ENCODE results near the gene ZNF263. TPM values are rescaled to one million over a fixed set of nuclear protein-coding genes. Genes with fewer than 3 reads are reported as not detected.

Gene ZNF263
- 42.8 TPM for polyA plus RNA-seq
- long read RNA-seq, donor 1, partial matches to known transcripts: 0 of 1 reads
- long read RNA-seq, donor 1, other reads (novel, unspliced or antisense): 0 of 1 reads
- long read RNA-seq, donor 2, partial matches to known transcripts: 0 of 8 reads
- long read RNA-seq, donor 2, other reads (novel, unspliced or antisense): 0 of 8 reads
- long read RNA-seq, donor 3: 0 reads
- long read RNA-seq, donor 4: 0 reads
- long read RNA-seq, donor 5, partial matches to known transcripts: 0 of 5 reads
- long read RNA-seq, donor 5, other reads (novel, unspliced or antisense): 0 of 5 reads
- long read RNA-seq, donor 6, partial matches to known transcripts: 8 of 17 reads
- long read RNA-seq, donor 6, other reads (novel, unspliced or antisense): 0 of 17 reads
- long read RNA-seq, donor 7, partial matches to known transcripts: 0 of 1 reads
- long read RNA-seq, donor 7, other reads (novel, unspliced or antisense): 0 of 1 reads
- long read RNA-seq, donor 8, partial matches to known transcripts: 0 of 6 reads
- long read RNA-seq, donor 8, other reads (novel, unspliced or antisense): 0 of 6 reads
- long read RNA-seq, donor 9, partial matches to known transcripts: 7 of 17 reads
- long read RNA-seq, donor 9, other reads (novel, unspliced or antisense): 5 of 17 reads
- long read RNA-seq, donor 10, partial matches to known transcripts: 0 of 9 reads
- long read RNA-seq, donor 10, other reads (novel, unspliced or antisense): 0 of 9 reads
- long read RNA-seq, donor 11, partial matches to known transcripts: 0 of 6 reads
- long read RNA-seq, donor 11, other reads (novel, unspliced or antisense): 0 of 6 reads

GRCh38 chr16:3282730-3283542 is at the start of gene ZNF263:
Gene ZNF263, plus strand, starts transcription at chr16:3283491. Its CDS starts 328 bp downstream, at chr16:3283819.
- Histone ChIP-seq H3K4me3 (ENCODE audit: low read length) (peak within 1 kb of the TSS; percentile 90), H3K4me1 (ENCODE audit: control insufficient read depth, insufficient read depth, low read length) (peaks cover 3% of the 10 kb centered on the region), H3K27me3 (ENCODE audit: control insufficient read depth, insufficient read depth, low read length) (no peaks in the 10 kb centered on the region), H3K36me3 (ENCODE audit: control insufficient read depth, insufficient read depth, low read length) (peaks cover 24% of the 10 kb centered on the region), H3K9me3 (ENCODE audit: control insufficient read depth, low read depth, low read length) (peaks cover 14% of the 10 kb centered on the region), H3K27ac (ENCODE audit: low read length) (peak within 1 kb of the TSS; percentile 99)
- peak; percentile 97 to 99 for DNase-seq
- no CpG with 5 or more reads among the region's 72 CpGs for WGBS (ENCODE audit: insufficient coverage, low lambda C conversion rate)

- no peak for DNase-seq
- peak overlapping the region; percentile 87 for H3K27ac ChIP-seq (ENCODE audit: low read length)
- H3K27me3 ChIP-seq (ENCODE audit: control insufficient read depth, insufficient read depth, low read length): no peaks in the 10 kb centered on the region
- peaks cover 5% of the 10 kb centered on the region for H3K4me1 ChIP-seq (ENCODE audit: control insufficient read depth, insufficient read depth, low read length)
- WGBS (ENCODE audit: insufficient coverage, low lambda C conversion rate): no CpG with 5 or more reads among the region's 18 CpGs
- peaks cover 35% of the 10 kb centered on the region for H3K36me3 ChIP-seq (ENCODE audit: control insufficient read depth, insufficient read depth, low read length)
- peak overlapping the region; percentile 73 for H3K4me3 ChIP-seq (ENCODE audit: low read length)
- H3K9me3 ChIP-seq (ENCODE audit: control insufficient read depth, low read depth, low read length): peaks cover 8% of the 10 kb centered on the region
Measured at GRCh38 chr16:3234543-3234856, 48.8 kb upstream of the ZNF263 start.

- Histone ChIP-seq H3K4me3 (ENCODE audit: low read length) (peak within 1 kb of the TSS; percentile 73), H3K36me3 (ENCODE audit: control insufficient read depth, insufficient read depth, low read length) (peaks cover 31% of the 10 kb centered on the region), H3K9me3 (ENCODE audit: control insufficient read depth, low read depth, low read length) (peaks cover 3% of the 10 kb centered on the region), H3K27ac (ENCODE audit: low read length) (peak within 1 kb of the TSS; percentile 87), H3K4me1 (ENCODE audit: control insufficient read depth, insufficient read depth, low read length) (peaks cover 5% of the 10 kb centered on the region), H3K27me3 (ENCODE audit: control insufficient read depth, insufficient read depth, low read length) (no peaks in the 10 kb centered on the region)
- DNase-seq: peak; percentile 95 to 98
- WGBS (ENCODE audit: insufficient coverage, low lambda C conversion rate): no CpG with 5 or more reads among the region's 59 CpGs
Measured at GRCh38 chr16:3234857-3235561, 48.3 kb upstream of the ZNF263 start, which contains the start of gene ZNF200. Gene ZNF200, minus strand, starts transcription at chr16:3235158. Its CDS starts 1,403 bp downstream, at chr16:3233755.

DNA sequence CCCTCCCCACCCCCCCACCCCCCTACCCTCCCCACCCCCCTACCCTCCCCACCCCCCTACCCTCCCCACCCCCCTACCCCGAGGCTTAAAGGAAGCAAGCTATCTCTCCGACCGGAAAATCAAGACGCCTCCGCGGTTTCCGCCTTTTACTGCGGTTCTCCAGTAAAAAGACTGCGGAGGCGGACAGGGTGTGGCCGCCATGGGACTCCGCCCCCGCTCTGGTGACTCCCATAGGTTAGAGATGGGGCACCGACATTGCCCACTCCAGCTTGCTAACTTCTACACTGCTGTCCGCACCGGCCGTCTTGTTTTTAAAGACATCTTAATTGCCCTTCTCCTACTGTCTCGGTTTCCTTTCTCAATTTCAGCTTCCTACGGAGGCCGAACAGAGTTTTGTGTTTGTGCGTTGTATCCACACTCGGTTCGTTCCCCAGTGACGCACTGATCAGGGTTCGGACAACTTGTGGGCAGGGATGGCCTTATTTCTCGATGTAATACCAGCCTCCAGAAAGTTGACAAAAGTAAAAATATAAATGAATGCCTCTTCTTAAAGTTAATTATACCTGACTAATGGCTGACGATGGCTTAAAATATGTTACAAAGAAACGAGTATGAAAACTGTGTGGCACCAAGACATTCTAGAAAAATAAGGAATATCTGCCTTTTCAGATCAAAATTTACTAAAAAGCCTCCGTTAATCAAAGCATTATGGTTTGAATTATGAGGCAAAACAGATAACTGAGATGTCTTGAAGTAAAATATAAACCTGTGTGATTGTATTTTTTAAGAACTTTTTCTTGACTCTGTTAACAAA is 47.2 kb upstream of the ZNF263 start:
- Histone ChIP-seq H3K9me3 (ENCODE audit: control insufficient read depth, low read depth, low read length) (peaks cover 2% of the 10 kb centered on the region), H3K4me3 (ENCODE audit: low read length) (no peak overlapping the region), H3K36me3 (ENCODE audit: control insufficient read depth, insufficient read depth, low read length) (peaks cover 22% of the 10 kb centered on the region), H3K4me1 (ENCODE audit: control insufficient read depth, insufficient read depth, low read length) (peaks cover 5% of the 10 kb centered on the region), H3K27ac (ENCODE audit: low read length) (no peak overlapping the region), H3K27me3 (ENCODE audit: control insufficient read depth, insufficient read depth, low read length) (no peaks in the 10 kb centered on the region)
- WGBS (ENCODE audit: insufficient coverage, low lambda C conversion rate): 89% methylated on average over 13 of the region's 29 CpGs
- no peak for DNase-seq

GRCh38 chr16:3241761-3242160 is 41.5 kb upstream of the ZNF263 start:
- Histone ChIP-seq H3K36me3 (ENCODE audit: control insufficient read depth, insufficient read depth, low read length) (no peaks in the 10 kb centered on the region), H3K27ac (ENCODE audit: low read length) (no peak overlapping the region), H3K9me3 (ENCODE audit: control insufficient read depth, low read depth, low read length) (no peaks in the 10 kb centered on the region), H3K27me3 (ENCODE audit: control insufficient read depth, insufficient read depth, low read length) (no peaks in the 10 kb centered on the region), H3K4me1 (ENCODE audit: control insufficient read depth, insufficient read depth, low read length) (no peaks in the 10 kb centered on the region), H3K4me3 (ENCODE audit: low read length) (no peak overlapping the region)
- WGBS (ENCODE audit: insufficient coverage, low lambda C conversion rate): no CpG with 5 or more reads among the region's 5 CpGs
- DNase-seq: no peak

- Histone ChIP-seq H3K4me3 (ENCODE audit: low read length) (no peak overlapping the region), H3K36me3 (ENCODE audit: control insufficient read depth, insufficient read depth, low read length) (no peaks in the 10 kb centered on the region), H3K9me3 (ENCODE audit: control insufficient read depth, low read depth, low read length) (no peaks in the 10 kb centered on the region), H3K27ac (ENCODE audit: low read length) (no peak overlapping the region), H3K4me1 (ENCODE audit: control insufficient read depth, insufficient read depth, low read length) (no peaks in the 10 kb centered on the region), H3K27me3 (ENCODE audit: control insufficient read depth, insufficient read depth, low read length) (no peaks in the 10 kb centered on the region)
- DNase-seq: no peak
- WGBS (ENCODE audit: insufficient coverage, low lambda C conversion rate): no CpG with 5 or more reads among the region's 11 CpGs
Measured at GRCh38 chr16:3242709-3243108, 40.6 kb upstream of the ZNF263 start.

DNA sequence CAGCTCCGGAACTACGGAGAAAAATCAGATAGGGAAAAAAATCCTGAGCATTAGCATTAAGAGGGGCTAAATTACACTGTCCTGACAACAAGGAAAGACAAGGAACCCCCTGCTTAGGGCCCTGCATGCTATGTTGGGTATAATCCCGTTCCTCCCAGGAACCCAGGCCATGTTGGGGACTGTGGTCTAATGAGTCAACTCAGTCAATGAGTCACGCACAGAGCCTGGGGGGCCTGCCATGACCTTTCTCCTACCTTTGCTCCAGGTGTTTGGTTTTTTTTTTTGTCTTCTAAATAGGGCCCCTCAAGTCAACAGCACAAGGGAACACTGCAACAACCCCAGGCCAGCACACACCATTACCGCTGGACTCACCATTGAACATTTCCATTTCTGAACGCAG is 39.4 kb upstream of the ZNF263 start:
- 100% methylated on average over 1 of the region's 6 CpGs for WGBS (ENCODE audit: insufficient coverage, low lambda C conversion rate)
- DNase-seq: no peak

GRCh38 chr16:3246002-3246401 is 37.3 kb upstream of the ZNF263 start:
- 80% methylated on average over 1 of the region's 7 CpGs for WGBS (ENCODE audit: insufficient coverage, low lambda C conversion rate)
- Histone ChIP-seq H3K9me3 (ENCODE audit: control insufficient read depth, low read depth, low read length) (no peaks in the 10 kb centered on the region), H3K4me3 (ENCODE audit: low read length) (no peak overlapping the region), H3K36me3 (ENCODE audit: control insufficient read depth, insufficient read depth, low read length) (no peaks in the 10 kb centered on the region), H3K27ac (ENCODE audit: low read length) (no peak overlapping the region), H3K4me1 (ENCODE audit: control insufficient read depth, insufficient read depth, low read length) (no peaks in the 10 kb centered on the region), H3K27me3 (ENCODE audit: control insufficient read depth, insufficient read depth, low read length) (no peaks in the 10 kb centered on the region)
- no peak for DNase-seq

More for the DNA sequence above, 39.4 kb upstream of the ZNF263 start:
- no peaks in the 10 kb centered on the region for H3K36me3 ChIP-seq (ENCODE audit: control insufficient read depth, insufficient read depth, low read length)
- no peaks in the 10 kb centered on the region for H3K9me3 ChIP-seq (ENCODE audit: control insufficient read depth, low read depth, low read length)
- H3K27ac ChIP-seq (ENCODE audit: low read length): no peak overlapping the region
- H3K27me3 ChIP-seq (ENCODE audit: control insufficient read depth, insufficient read depth, low read length): no peaks in the 10 kb centered on the region
- no peak overlapping the region for H3K4me3 ChIP-seq (ENCODE audit: low read length)
- no peaks in the 10 kb centered on the region for H3K4me1 ChIP-seq (ENCODE audit: control insufficient read depth, insufficient read depth, low read length)

- no CpG with 5 or more reads among the region's 10 CpGs for WGBS (ENCODE audit: insufficient coverage, low lambda C conversion rate)
- no peaks in the 10 kb centered on the region for H3K36me3 ChIP-seq (ENCODE audit: control insufficient read depth, insufficient read depth, low read length)
Measured at GRCh38 chr16:3246876-3247275, 36.4 kb upstream of the ZNF263 start.

More at GRCh38 chr16:3246876-3247275, 36.4 kb upstream of the ZNF263 start:
- no peaks in the 10 kb centered on the region for H3K27me3 ChIP-seq (ENCODE audit: control insufficient read depth, insufficient read depth, low read length)
- H3K4me1 ChIP-seq (ENCODE audit: control insufficient read depth, insufficient read depth, low read length): no peaks in the 10 kb centered on the region
- no peaks in the 10 kb centered on the region for H3K9me3 ChIP-seq (ENCODE audit: control insufficient read depth, low read depth, low read length)
- H3K4me3 ChIP-seq (ENCODE audit: low read length): no peak overlapping the region
- H3K27ac ChIP-seq (ENCODE audit: low read length): no peak overlapping the region
- DNase-seq: no peak
